Neural cell (in vitro differentiated cells): ENCODE measurements around the gene FER1L5. TPM values are rescaled to one million over a fixed set of nuclear protein-coding genes. Genes with fewer than 3 reads are reported as not detected.

Experiments used
- H2AFZ ChIP-seq: fragments of 200-600, 300-800 bp; sonication (generic), shearing (Covaris generic); 2 replicates; pipeline ENCODE4 v1.6.0; 2014; ENCODE audit warnings: low read depth, mild to moderate bottlenecking, antibody characterized with exemption, low read length, moderate library complexity
- H3F3A ChIP-seq: fragments of 200-600 bp; shearing (Covaris generic); 2 replicates; pipeline ENCODE4 v1.6.1; 2016; ENCODE audit warnings: mild to moderate bottlenecking, moderate library complexity, mixed read lengths, antibody characterized with exemption, low read length; ENCODE audit not compliant: insufficient read depth, poor library complexity, severe bottlenecking
- H3K27ac ChIP-seq: fragments of 200-600, 300-800 bp; sonication (generic), shearing (Covaris generic); 2 replicates; pipeline ENCODE4 v1.5.1; 2014; ENCODE audit warnings: mild to moderate bottlenecking, low read length, moderate library complexity
- H3K27me3 ChIP-seq: fragments of 300-800, 200-600 bp; sonication (generic), shearing (Covaris generic); 2 replicates; pipeline ENCODE4 v1.6.0; 2014; ENCODE audit warnings: mild to moderate bottlenecking, low read depth, low read length, moderate library complexity; ENCODE audit not compliant: insufficient read depth
- H3K36me3 ChIP-seq: fragments of 300-800, 200-600 bp; sonication (generic), shearing (Covaris generic); 2 replicates; pipeline ENCODE4 v1.5.1; 2014; ENCODE audit warnings: mild to moderate bottlenecking, antibody characterized with exemption, low read length, moderate library complexity; ENCODE audit not compliant: insufficient read depth
- H3K4me2 ChIP-seq: fragments of 300-800, 200-600 bp; sonication (generic), shearing (Covaris generic); 2 replicates; pipeline ENCODE4 v1.6.0; 2014; ENCODE audit warnings: mild to moderate bottlenecking, low read length
- H3K4me3 ChIP-seq: fragments of 300-800, 200-600 bp; sonication (generic), shearing (Covaris generic); 2 replicates; pipeline ENCODE4 v1.5.1; 2014; ENCODE audit warnings: mild to moderate bottlenecking, low read length, moderate library complexity
- H3K79me2 ChIP-seq: fragments of 200-600 bp; shearing (Covaris generic); replicated peaks from 2 replicates; pipeline ENCODE4 v1.6.0; 2014; ENCODE audit warnings: mild to moderate bottlenecking, low read length, moderate library complexity; ENCODE audit not compliant: insufficient read depth
- H3K9ac ChIP-seq: fragments of 300-800, 200-600 bp; sonication (generic), shearing (Covaris generic); 2 replicates; pipeline ENCODE4 v1.6.1; 2016; ENCODE audit warnings: mild to moderate bottlenecking, low read length, mixed read lengths
- H3K9me2 ChIP-seq: fragments of 200-600 bp; shearing (Covaris generic); 2 replicates; pipeline ENCODE4 v1.6.1; 2016; ENCODE audit warnings: mild to moderate bottlenecking, low read length, mixed read lengths; ENCODE audit not compliant: insufficient read depth
- H3K9me3 ChIP-seq: fragments of 200-600, 300-800 bp; sonication (generic), shearing (Covaris generic); 2 replicates; pipeline ENCODE4 v1.6.1; 2016; ENCODE audit warnings: mild to moderate bottlenecking, mixed run types, low read length, moderate library complexity, mixed read lengths
- H4K20me1 ChIP-seq: fragments of 200-600 bp; shearing (Covaris generic); 2 replicates; pipeline ENCODE4 v1.6.1; 2016; ENCODE audit warnings: mild to moderate bottlenecking, mixed run types; ENCODE audit not compliant: insufficient read depth
- EP300 ChIP-seq: fragments of 450-650 bp; conservative IDR thresholded peaks from 2 replicates; pipeline ENCODE4 v1.6.1; 2014; ENCODE audit warnings: antibody characterized with exemption, mild to moderate bottlenecking, moderate library complexity; ENCODE audit not compliant: poor library complexity, severe bottlenecking
- EZH2 ChIP-seq: fragments of 200-600, 300-800 bp; shearing (Covaris generic), sonication (generic); IDR thresholded peaks from 2 replicates; pipeline ENCODE4 v1.6.1; 2014; ENCODE audit warnings: antibody characterized with exemption, low read length, borderline replicate concordance, mild to moderate bottlenecking; ENCODE audit not compliant: insufficient read depth, poor library complexity, severe bottlenecking
- MXI1 ChIP-seq: fragments of 450-650 bp; conservative IDR thresholded peaks from 2 replicates; pipeline ENCODE4 v1.6.1; 2014; ENCODE audit warnings: antibody characterized with exemption, mild to moderate bottlenecking; ENCODE audit not compliant: poor library complexity, severe bottlenecking
- POLR2AphosphoS5 ChIP-seq: IDR thresholded peaks from 2 replicates; pipeline ENCODE4 v1.6.1; 2012
- RAD21 ChIP-seq: fragments of 450-650 bp; conservative IDR thresholded peaks from 2 replicates; pipeline ENCODE4 v1.6.1; 2014; ENCODE audit warnings: antibody characterized with exemption, mild to moderate bottlenecking, moderate library complexity
- SMC3 ChIP-seq: fragments of 450-650 bp; conservative IDR thresholded peaks from 2 replicates; pipeline ENCODE4 v1.6.1; 2014; ENCODE audit warnings: antibody characterized with exemption, mild to moderate bottlenecking, moderate library complexity; ENCODE audit not compliant: poor library complexity
- TAF1 ChIP-seq: IDR thresholded peaks from 2 replicates; pipeline ENCODE4 v1.6.1; 2012; ENCODE audit warnings: low read depth
- polyA minus RNA-seq: library from RNA; depleted of rRNA, polyadenylated mRNA; stranded (reverse); fragments of >200 nt; gene quantifications from 2 replicates; pipeline ENCODE4 v1.2.3, GENCODE V29; 2014
- polyA plus RNA-seq: library from polyadenylated mRNA; depleted of rRNA; stranded (reverse); fragments of >200 nt; gene quantifications from 2 replicates; pipeline ENCODE4 v1.2.3, GENCODE V29; 2014
- TF ChIP-seq, protein P1 (sequence below): IDR thresholded peaks from 2 replicates; pipeline ENCODE4 v1.6.1; 2012; ENCODE audit warnings: borderline replicate concordance
- TF ChIP-seq, protein P2 (sequence below): fragments of 450-650 bp; IDR thresholded peaks from 2 replicates; pipeline ENCODE4 v1.5.1; 2014; ENCODE audit warnings: antibody characterized with exemption, mild to moderate bottlenecking, moderate library complexity; ENCODE audit not compliant: poor library complexity, severe bottlenecking

The FER1L5 gene
- polyA plus RNA-seq (0.28 and 0.30 TPM in 2 replicates), polyA minus RNA-seq (2.1 and 2.2 TPM in 2 replicates)

GRCh38 chr2:96642564-96643360 is at the start of gene FER1L5:
Gene FER1L5, plus strand, starts transcription at chr2:96642764. Its CDS starts 73 bp downstream, at chr2:96642837.
- Histone ChIP-seq H3K4me2 (peak within 1 kb of the TSS; percentile 40), H3K9me3 (no peaks in the 10 kb centered on the region), H3K79me2 (peaks cover under 1% of the 10 kb centered on the region), H3K9ac (peak within 1 kb of the TSS; percentile 57), H3K36me3 (no peaks in the 10 kb centered on the region), H4K20me1 (no peaks in the 10 kb centered on the region), H3K9me2 (no peaks in the 10 kb centered on the region), H3K27me3 (no peaks in the 10 kb centered on the region), H2AFZ (peak within 1 kb of the TSS; percentile 62), H3K27ac (peak within 1 kb of the TSS; percentile 51), H3K4me3 (peak within 1 kb of the TSS; percentile 66), H3F3A (no peaks in the 10 kb centered on the region)
- TF ChIP-seq, protein P1, sequence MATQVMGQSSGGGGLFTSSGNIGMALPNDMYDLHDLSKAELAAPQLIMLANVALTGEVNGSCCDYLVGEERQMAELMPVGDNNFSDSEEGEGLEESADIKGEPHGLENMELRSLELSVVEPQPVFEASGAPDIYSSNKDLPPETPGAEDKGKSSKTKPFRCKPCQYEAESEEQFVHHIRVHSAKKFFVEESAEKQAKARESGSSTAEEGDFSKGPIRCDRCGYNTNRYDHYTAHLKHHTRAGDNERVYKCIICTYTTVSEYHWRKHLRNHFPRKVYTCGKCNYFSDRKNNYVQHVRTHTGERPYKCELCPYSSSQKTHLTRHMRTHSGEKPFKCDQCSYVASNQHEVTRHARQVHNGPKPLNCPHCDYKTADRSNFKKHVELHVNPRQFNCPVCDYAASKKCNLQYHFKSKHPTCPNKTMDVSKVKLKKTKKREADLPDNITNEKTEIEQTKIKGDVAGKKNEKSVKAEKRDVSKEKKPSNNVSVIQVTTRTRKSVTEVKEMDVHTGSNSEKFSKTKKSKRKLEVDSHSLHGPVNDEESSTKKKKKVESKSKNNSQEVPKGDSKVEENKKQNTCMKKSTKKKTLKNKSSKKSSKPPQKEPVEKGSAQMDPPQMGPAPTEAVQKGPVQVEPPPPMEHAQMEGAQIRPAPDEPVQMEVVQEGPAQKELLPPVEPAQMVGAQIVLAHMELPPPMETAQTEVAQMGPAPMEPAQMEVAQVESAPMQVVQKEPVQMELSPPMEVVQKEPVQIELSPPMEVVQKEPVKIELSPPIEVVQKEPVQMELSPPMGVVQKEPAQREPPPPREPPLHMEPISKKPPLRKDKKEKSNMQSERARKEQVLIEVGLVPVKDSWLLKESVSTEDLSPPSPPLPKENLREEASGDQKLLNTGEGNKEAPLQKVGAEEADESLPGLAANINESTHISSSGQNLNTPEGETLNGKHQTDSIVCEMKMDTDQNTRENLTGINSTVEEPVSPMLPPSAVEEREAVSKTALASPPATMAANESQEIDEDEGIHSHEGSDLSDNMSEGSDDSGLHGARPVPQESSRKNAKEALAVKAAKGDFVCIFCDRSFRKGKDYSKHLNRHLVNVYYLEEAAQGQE, result peak; percentile 60
- TF ChIP-seq MXI1 (peak; percentile 28), RAD21 (no peak), SMC3 (peak; percentile 15), POLR2AphosphoS5 (peak; percentile 69)
- TF ChIP-seq, protein P2, sequence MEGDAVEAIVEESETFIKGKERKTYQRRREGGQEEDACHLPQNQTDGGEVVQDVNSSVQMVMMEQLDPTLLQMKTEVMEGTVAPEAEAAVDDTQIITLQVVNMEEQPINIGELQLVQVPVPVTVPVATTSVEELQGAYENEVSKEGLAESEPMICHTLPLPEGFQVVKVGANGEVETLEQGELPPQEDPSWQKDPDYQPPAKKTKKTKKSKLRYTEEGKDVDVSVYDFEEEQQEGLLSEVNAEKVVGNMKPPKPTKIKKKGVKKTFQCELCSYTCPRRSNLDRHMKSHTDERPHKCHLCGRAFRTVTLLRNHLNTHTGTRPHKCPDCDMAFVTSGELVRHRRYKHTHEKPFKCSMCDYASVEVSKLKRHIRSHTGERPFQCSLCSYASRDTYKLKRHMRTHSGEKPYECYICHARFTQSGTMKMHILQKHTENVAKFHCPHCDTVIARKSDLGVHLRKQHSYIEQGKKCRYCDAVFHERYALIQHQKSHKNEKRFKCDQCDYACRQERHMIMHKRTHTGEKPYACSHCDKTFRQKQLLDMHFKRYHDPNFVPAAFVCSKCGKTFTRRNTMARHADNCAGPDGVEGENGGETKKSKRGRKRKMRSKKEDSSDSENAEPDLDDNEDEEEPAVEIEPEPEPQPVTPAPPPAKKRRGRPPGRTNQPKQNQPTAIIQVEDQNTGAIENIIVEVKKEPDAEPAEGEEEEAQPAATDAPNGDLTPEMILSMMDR, result peak; percentile 15

- no peak overlapping the region for H3K9ac ChIP-seq
These were observed 48.3 kb upstream of the FER1L5 start for GRCh38 chr2:96594282-96594681.

More at GRCh38 chr2:96594282-96594681, 48.3 kb upstream of the FER1L5 start:
- Histone ChIP-seq H3K36me3 (peaks cover 8% of the 10 kb centered on the region), H3K9me2 (no peaks in the 10 kb centered on the region), H3K27ac (no peak overlapping the region), H2AFZ (no peak overlapping the region), H3F3A (no peaks in the 10 kb centered on the region), H3K4me2 (no peak overlapping the region), H3K79me2 (no peaks in the 10 kb centered on the region), H3K4me3 (no peak overlapping the region), H3K9me3 (no peaks in the 10 kb centered on the region), H4K20me1 (no peaks in the 10 kb centered on the region), H3K27me3 (no peaks in the 10 kb centered on the region)
- no peak for TF ChIP-seq EP300
- no peak for TF ChIP-seq SMC3
- TF ChIP-seq, protein P1, result no peak
- TF ChIP-seq RAD21, result no peak
- TF ChIP-seq TAF1, result no peak
- TF ChIP-seq EZH2, result no peak
